Effector memory CD8-positive, alpha-beta T cell (primary cell): Measurements from ENCODE around the gene SLC35A2.

Experiments
- ATAC-seq: fragments of 150-1000 bp; cut with Tn5 transposase; replicated peaks from 2 replicates; pipeline ENCODE4 v1.10.0; 2021; ENCODE audit warnings: mild to moderate bottlenecking, moderate library complexity
- DNase-seq, 3 experiments: peaks; one replicate each; pipeline ENCODE4 v3.0.0; 2021
- H3K27ac Mint-ChIP-seq, 2 donors: one replicate each; pipeline ENCODE4 v1.8.0; 2022; ENCODE audit warnings: mild to moderate bottlenecking in 2 of 2, mixed read lengths in 2 of 2, moderate library complexity in 2 of 2
- H3K27me3 Mint-ChIP-seq, 2 donors: one replicate each; pipeline ENCODE4 v1.8.0; 2022; ENCODE audit warnings: mixed read lengths in 2 of 2
- H3K36me3 Mint-ChIP-seq: one replicate; pipeline ENCODE4 v1.8.0; 2022; ENCODE audit warnings: mild to moderate bottlenecking, moderate library complexity, mixed read lengths; ENCODE audit not compliant: insufficient read depth
- H3K4me1 Mint-ChIP-seq, 2 donors: one replicate each; pipeline ENCODE4 v1.8.0; 2022; ENCODE audit warnings: low read depth in 2 of 2, mixed read lengths in 2 of 2
- H3K4me3 Mint-ChIP-seq, 2 donors: one replicate each; pipeline ENCODE4 v1.8.0; 2022; ENCODE audit warnings: mild to moderate bottlenecking in 2 of 2, mixed read lengths in 2 of 2, moderate library complexity in 2 of 2
- H3K9me3 Mint-ChIP-seq, 2 donors: one replicate each; pipeline ENCODE4 v1.8.0; 2022; ENCODE audit warnings: mixed read lengths in 2 of 2

The SLC35A2 gene

GRCh38 chrX:48904180-48904579 lies 7.3 kb downstream of the SLC35A2 start:
- Mint-ChIP-seq H3K27ac (no peak overlapping the region), H3K36me3 (peaks cover 77% of the 10 kb centered on the region), H3K4me1 (no peaks in the 10 kb centered on the region), H3K9me3 (no peaks in the 10 kb centered on the region), H3K27me3 (no peaks in the 10 kb centered on the region), H3K4me3 (no peak overlapping the region)
- ATAC-seq = no peak
- no peak for DNase-seq

- no peak overlapping the region for H3K4me3 Mint-ChIP-seq
- H3K36me3 Mint-ChIP-seq = peaks cover 78% of the 10 kb centered on the region
- ATAC-seq = no peak
- H3K4me1 Mint-ChIP-seq = no peaks in the 10 kb centered on the region
- no peaks in the 10 kb centered on the region for H3K27me3 Mint-ChIP-seq
- DNase-seq = no peak
- H3K27ac Mint-ChIP-seq = peak overlapping the region in 1 of 2 donors; percentile 72
- H3K9me3 Mint-ChIP-seq = no peaks in the 10 kb centered on the region
Observed at GRCh38 chrX:48903290-48903689, 8.2 kb downstream of the SLC35A2 start.

GRCh38 chrX:48902776-48903175 lies 8.7 kb downstream of the SLC35A2 start:
- Mint-ChIP-seq H3K27ac (peak overlapping the region in 1 of 2 donors; percentile 72), H3K4me1 (peaks cover 0 to 3% of the 10 kb centered on the region in 2 donors), H3K9me3 (no peaks in the 10 kb centered on the region), H3K36me3 (peaks cover 77% of the 10 kb centered on the region), H3K4me3 (no peak overlapping the region), H3K27me3 (no peaks in the 10 kb centered on the region)
- no peak for DNase-seq
- ATAC-seq = no peak

- ATAC-seq (no peak), DNase-seq (no peak)
- Mint-ChIP-seq H3K36me3 (peaks cover 77% of the 10 kb centered on the region), H3K27ac (peak overlapping the region in 1 of 2 donors; percentile 60), H3K4me1 (peaks cover 0 to 6% of the 10 kb centered on the region in 2 donors), H3K27me3 (no peaks in the 10 kb centered on the region), H3K9me3 (no peaks in the 10 kb centered on the region), H3K4me3 (no peak overlapping the region)
Observed at GRCh38 chrX:48902135-48902534, 9.3 kb downstream of the SLC35A2 start.

GRCh38 chrX:48901069-48901468 lies 10.4 kb downstream of the SLC35A2 start:
- H3K9me3 Mint-ChIP-seq = no peaks in the 10 kb centered on the region
- H3K4me1 Mint-ChIP-seq = peaks cover 6 to 8% of the 10 kb centered on the region in 2 donors
- DNase-seq = no peak
- H3K27ac Mint-ChIP-seq = peak overlapping the region in 1 of 2 donors; percentile 28
- peaks cover 73% of the 10 kb centered on the region for H3K36me3 Mint-ChIP-seq
- no peaks in the 10 kb centered on the region for H3K27me3 Mint-ChIP-seq
- ATAC-seq = no peak
- H3K4me3 Mint-ChIP-seq = no peak overlapping the region

- Mint-ChIP-seq H3K36me3 (peaks cover 62% of the 10 kb centered on the region), H3K4me3 (peak overlapping the region in 1 of 2 donors; percentile 90), H3K27ac (no peak overlapping the region), H3K4me1 (peaks cover 6 to 8% of the 10 kb centered on the region in 2 donors), H3K9me3 (no peaks in the 10 kb centered on the region), H3K27me3 (no peaks in the 10 kb centered on the region)
- ATAC-seq (no peak), DNase-seq (no peak)
Observed at GRCh38 chrX:48899078-48899410, 12.4 kb downstream of the SLC35A2 start.

GRCh38 chrX:48897625-48898306 lies 13.7 kb downstream of the SLC35A2 start, which contains the start of the genes PQBP1 and TIMM17B:
PQBP1 (plus strand) TSS chrX:48897930; CDS start chrX:48898510, 580 bp downstream.
TIMM17B (minus strand) TSS chrX:48897768; CDS start chrX:48897749, 19 bp downstream.
- DNase-seq = peak; percentile 83 to 85 (median 85)
- Mint-ChIP-seq H3K27ac (peak within 1 kb of the TSS; percentile 97 to 98), H3K36me3 (peaks cover 51% of the 10 kb centered on the region), H3K27me3 (no peaks in the 10 kb centered on the region), H3K4me3 (peak within 1 kb of the TSS; percentile 80 to 90), H3K4me1 (peaks cover 6 to 10% of the 10 kb centered on the region in 2 donors), H3K9me3 (no peaks in the 10 kb centered on the region)
- peak; percentile 83 for ATAC-seq

GRCh38 chrX:48897157-48897624 lies 14.3 kb downstream of the SLC35A2 start:
- DNase-seq = peak in 1 of 3 experiments; percentile 48

GRCh38 chrX:48896611-48897011 lies 14.8 kb downstream of the SLC35A2 start:
- Mint-ChIP-seq H3K9me3 (no peaks in the 10 kb centered on the region), H3K4me3 (peak overlapping the region; percentile 80 to 90), H3K4me1 (peaks cover 6 to 12% of the 10 kb centered on the region in 2 donors), H3K27ac (peak overlapping the region; percentile 97 to 98), H3K27me3 (no peaks in the 10 kb centered on the region), H3K36me3 (peaks cover 40% of the 10 kb centered on the region)
- no peak for ATAC-seq
- DNase-seq = no peak

More at GRCh38 chrX:48897157-48897624, 14.3 kb downstream of the SLC35A2 start:
- Mint-ChIP-seq H3K27me3 (no peaks in the 10 kb centered on the region), H3K36me3 (peaks cover 46% of the 10 kb centered on the region), H3K9me3 (no peaks in the 10 kb centered on the region), H3K4me3 (peak overlapping the region; percentile 80 to 90), H3K27ac (peak overlapping the region; percentile 97 to 98), H3K4me1 (peaks cover 6 to 10% of the 10 kb centered on the region in 2 donors)
- ATAC-seq = peak; percentile 25

- DNase-seq = no peak
- Mint-ChIP-seq H3K36me3 (peaks cover 25% of the 10 kb centered on the region), H3K4me3 (peak overlapping the region in 1 of 2 donors; percentile 27), H3K27me3 (no peaks in the 10 kb centered on the region), H3K4me1 (peaks cover 15 to 16% of the 10 kb centered on the region in 2 donors), H3K27ac (peak overlapping the region in 1 of 2 donors; percentile 68), H3K9me3 (no peaks in the 10 kb centered on the region)
- ATAC-seq = no peak
Observed at GRCh38 chrX:48894891-48895290, 16.6 kb downstream of the SLC35A2 start.

GRCh38 chrX:48893556-48894348 lies 17.7 kb downstream of the SLC35A2 start:
- ATAC-seq (no peak), DNase-seq (no peak)
- H3K4me3 Mint-ChIP-seq = no peak overlapping the region
- no peaks in the 10 kb centered on the region for H3K27me3 Mint-ChIP-seq
- H3K27ac Mint-ChIP-seq = no peak overlapping the region
- no peaks in the 10 kb centered on the region for H3K9me3 Mint-ChIP-seq
- peaks cover 20% of the 10 kb centered on the region for H3K36me3 Mint-ChIP-seq
- H3K4me1 Mint-ChIP-seq = peaks cover 15 to 16% of the 10 kb centered on the region in 2 donors

- Mint-ChIP-seq H3K36me3 (peaks cover 15% of the 10 kb centered on the region), H3K4me1 (peaks cover 13 to 16% of the 10 kb centered on the region in 2 donors), H3K9me3 (no peaks in the 10 kb centered on the region), H3K27ac (no peak overlapping the region), H3K27me3 (no peaks in the 10 kb centered on the region), H3K4me3 (no peak overlapping the region)
- ATAC-seq (no peak), DNase-seq (no peak)
Observed at GRCh38 chrX:48892896-48893295, 18.6 kb downstream of the SLC35A2 start.

- DNase-seq (peak; percentile 66 to 74 (median 68)), ATAC-seq (peak; percentile 88)
- H3K36me3 Mint-ChIP-seq = peaks cover 3% of the 10 kb centered on the region
- peaks cover 8 to 13% of the 10 kb centered on the region in 2 donors for H3K4me1 Mint-ChIP-seq
- H3K27ac Mint-ChIP-seq = no peak overlapping the region
- H3K27me3 Mint-ChIP-seq = no peaks in the 10 kb centered on the region
- H3K9me3 Mint-ChIP-seq = no peaks in the 10 kb centered on the region
- H3K4me3 Mint-ChIP-seq = peak overlapping the region; percentile 78 to 85
Observed at GRCh38 chrX:48891402-48892288, 19.8 kb downstream of the SLC35A2 start.
